HepG2 (cell line): ENCODE data around the gene ARL8B. TPM values are rescaled to one million over a fixed set of nuclear protein-coding genes. Genes with fewer than 3 reads are reported as not detected.
A peak's percentile ranks its signal among the peaks of the same experiment; 100 is the strongest.

ENCODE experiments used
- ATF7 ChIP-seq, 2 experiments: fragments of 450-650 bp in 1 of 2; sonication (generic) in 1 of 2; formaldehyde crosslinking in 1 of 2; IDR thresholded peaks; 2 replicates each; pipeline versions ENCODE4 v1.4.0 to v1.6.1; 2016 to 2020; ENCODE audit warnings: antibody characterized with exemption in 1 of 2, mild to moderate bottlenecking in 1 of 2, missing genetic modification reagents in 1 of 2
- CEBPG ChIP-seq: IDR thresholded peaks from 2 replicates; pipeline ENCODE4 v1.6.1; 2016
- GATAD2A ChIP-seq: IDR thresholded peaks from 2 replicates; pipeline ENCODE4 v1.6.1; 2016
- HNRNPH1 ChIP-seq: fragments of 200-400 bp; formaldehyde crosslinking; optimal IDR thresholded peaks from 2 replicates; pipeline ENCODE3; 2017; ENCODE audit warnings: mild to moderate bottlenecking, low read depth, low read length
- NFYC ChIP-seq: IDR thresholded peaks from 2 replicates; pipeline ENCODE4 v1.6.1; 2016; ENCODE audit warnings: missing genetic modification reagents, missing compliant biosample characterization
- NR2F1 ChIP-seq, 2 experiments: fragments of 450-650 bp in 1 of 2; formaldehyde crosslinking in 1 of 2; IDR thresholded peaks; 2 replicates each; pipeline versions ENCODE4 v1.5.0 to v1.6.1; 2016 to 2020; ENCODE audit warnings: mild to moderate bottlenecking in 1 of 2, missing compliant biosample characterization in 1 of 2, missing genetic modification reagents in 1 of 2, moderate library complexity in 1 of 2
- SALL2 ChIP-seq: sonication (generic); formaldehyde crosslinking; IDR thresholded peaks from 2 replicates; pipeline ENCODE4 v1.8.1; 2023; ENCODE audit warnings: mild to moderate bottlenecking, missing genetic modification reagents, inconsistent platforms
- SSRP1 ChIP-seq: IDR thresholded peaks from 2 replicates; pipeline ENCODE4 v1.6.1; 2016; ENCODE audit warnings: control low read depth
- THAP11 ChIP-seq: IDR thresholded peaks from 2 replicates; pipeline ENCODE4 v1.6.1; 2016; ENCODE audit warnings: missing biosample characterization, missing genetic modification reagents
- ZBTB8A ChIP-seq: sonication (generic); formaldehyde crosslinking; IDR thresholded peaks from 2 replicates; pipeline ENCODE4 v1.4.0; 2020; ENCODE audit warnings: mild to moderate bottlenecking, low read depth, missing genetic modification reagents, borderline replicate concordance
- ZFP91 ChIP-seq: sonication (generic); formaldehyde crosslinking; IDR thresholded peaks from 2 replicates; pipeline ENCODE4 v1.9.0; 2022; ENCODE audit warnings: missing genetic modification reagents, mild to moderate bottlenecking, borderline replicate concordance
- ZFYVE20 ChIP-seq: sonication (generic); formaldehyde crosslinking; IDR thresholded peaks from 2 replicates; pipeline ENCODE4 v1.8.0; 2023; ENCODE audit warnings: low read depth, mild to moderate bottlenecking, moderate library complexity, missing genetic modification reagents, borderline replicate concordance
- ZNF274 ChIP-seq: sonication (generic); formaldehyde crosslinking; IDR thresholded peaks from 2 replicates; pipeline ENCODE4 v1.5.1; 2020; ENCODE audit warnings: mild to moderate bottlenecking, missing genetic modification reagents
- ZNF331 ChIP-seq: sonication (generic); formaldehyde crosslinking; IDR thresholded peaks from 2 replicates; pipeline ENCODE4 v1.4.0; 2020; ENCODE audit warnings: missing genetic modification reagents
- ZNF451 ChIP-seq: sonication (generic); formaldehyde crosslinking; IDR thresholded peaks from 2 replicates; pipeline ENCODE4 v1.5.0; 2020; ENCODE audit warnings: mild to moderate bottlenecking, missing genetic modification reagents
- ZNF589 ChIP-seq: sonication (generic); formaldehyde crosslinking; conservative IDR thresholded peaks from 2 replicates; pipeline ENCODE4 v1.8.0; 2022; ENCODE audit warnings: mild to moderate bottlenecking, moderate library complexity, missing genetic modification reagents
- ZNF782 ChIP-seq: sonication (generic); formaldehyde crosslinking; IDR thresholded peaks from 2 replicates; pipeline ENCODE4 v1.4.0; 2020; ENCODE audit warnings: missing genetic modification reagents, mild to moderate bottlenecking, borderline replicate concordance
- ZXDC ChIP-seq: sonication (generic); formaldehyde crosslinking; IDR thresholded peaks from 2 replicates; pipeline ENCODE4 v1.5.0; 2020; ENCODE audit warnings: mild to moderate bottlenecking, missing genetic modification reagents
- polyA plus RNA-seq, 8 experiments: library from polyadenylated mRNA; depleted of rRNA in 3 of 8; stranded (reverse) in 7 of 8; unstranded in 1 of 8; fragments of >200 nt; fragmentation: Illumina TruSeq in 4 of 8; extraction: Trizol in 4 of 8; gene quantifications; 2 replicates each; pipeline versions ENCODE4 v1.2.1 to v1.2.3, GENCODE V29; 2011 to 2016; ENCODE audit warnings: low read depth in 4 of 8, missing spikeins in 1 of 8, mixed read lengths in 1 of 8; ENCODE audit not compliant: insufficient read depth in 1 of 8
- total RNA-seq, 5 experiments: library from RNA; depleted of rRNA; stranded (reverse); fragments of >200 nt; fragmentation: Illumina TruSeq; extraction: Trizol; gene quantifications; 2 replicates each; pipeline ENCODE4 v1.2.3, GENCODE V29; 2016; ENCODE audit warnings: low read depth in 1 of 5
- TF ChIP-seq, protein P1 (sequence below): sonication (generic); formaldehyde crosslinking; IDR thresholded peaks from 2 replicates; pipeline ENCODE4 v1.5.1; 2020; ENCODE audit warnings: mild to moderate bottlenecking, missing genetic modification reagents, borderline replicate concordance
- TF ChIP-seq, protein P2 (sequence below): sonication (generic); formaldehyde crosslinking; IDR thresholded peaks from 2 replicates; pipeline ENCODE4 v1.8.1; 2023; ENCODE audit warnings: mild to moderate bottlenecking, missing genetic modification reagents

ARL8B gene
- total and polyA plus RNA-seq, 2 of the 13 experiments (the other 11 are each of a cell fraction or from before 2014, with no cell fraction given): 23.5 to 30.4 TPM

DNA sequence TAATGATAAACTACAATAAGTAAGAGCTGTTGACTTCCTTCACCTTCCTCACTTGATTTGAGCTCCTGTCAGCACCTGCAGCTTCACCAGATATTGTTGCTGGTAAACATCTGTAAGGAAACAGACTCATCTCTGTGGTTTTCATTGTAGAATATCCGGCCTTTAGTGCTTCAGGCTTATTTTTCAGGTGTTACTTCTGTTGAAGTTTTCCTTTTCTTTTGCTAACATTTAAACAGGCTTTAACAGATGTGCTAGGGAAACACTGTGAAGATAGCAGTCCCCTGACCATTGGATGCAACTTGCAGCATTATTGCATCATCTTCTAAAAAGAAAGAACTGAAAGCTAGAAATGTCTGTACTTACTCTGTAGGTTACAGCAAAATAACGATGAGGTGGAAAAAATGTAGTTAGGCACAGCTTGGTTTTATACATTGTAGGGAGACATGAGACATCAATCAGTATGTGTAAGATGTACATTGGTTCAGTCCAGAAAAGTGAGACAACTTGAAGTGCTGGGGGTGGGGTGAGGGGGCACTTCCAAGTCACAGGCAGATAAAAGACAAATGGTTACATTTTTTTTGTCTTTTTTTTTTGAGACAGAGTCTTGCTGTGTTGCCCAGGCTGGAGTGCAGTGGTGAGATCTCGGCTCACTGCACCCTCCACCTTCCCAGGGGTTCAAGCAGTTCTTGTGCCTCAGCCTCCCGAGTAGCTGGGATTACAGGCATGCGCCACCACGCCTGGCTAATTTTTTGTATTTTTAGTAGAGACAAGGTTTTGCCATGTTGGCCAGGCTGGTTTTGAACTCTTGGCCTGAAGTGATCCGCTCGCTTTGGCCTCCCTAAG lies 75.6 kb downstream of the ARL8B start (continued):
- TF ChIP-seq HNRNPH1 (no peak), ATF7 (IDR thresholded peaks at IDR 0.05) (peak; percentile 56), ATF7 (CRISPR knock-in tag; IDR thresholded peaks at IDR 0.05) (no peak), SALL2 (no peak), ZNF451 (no peak), CEBPG (peak; percentile 95), GATAD2A (CRISPR knock-in tag) (peak; percentile 58; the same call in 1 of the 2 replicates), ZFYVE20 (CRISPR knock-in tag) (no peak), ZNF331 (CRISPR knock-in tag) (no peak), ZBTB8A (no peak), ZNF782 (CRISPR knock-in tag) (no peak), ZXDC (CRISPR knock-in tag) (no peak), THAP11 (0 out of 2 replicates have a peak, but pooled peaks have one; percentile 39), ZNF589 (CRISPR knock-in tag) (no peak), ZNF274 (CRISPR knock-in tag) (no peak), NFYC (CRISPR knock-in tag) (no peak), SSRP1 (no peak), ZFP91 (CRISPR knock-in tag) (no peak), NR2F1 (CRISPR knock-in tag; IDR thresholded peaks at IDR 0.05) (no peak)
- TF ChIP-seq, protein P1, sequence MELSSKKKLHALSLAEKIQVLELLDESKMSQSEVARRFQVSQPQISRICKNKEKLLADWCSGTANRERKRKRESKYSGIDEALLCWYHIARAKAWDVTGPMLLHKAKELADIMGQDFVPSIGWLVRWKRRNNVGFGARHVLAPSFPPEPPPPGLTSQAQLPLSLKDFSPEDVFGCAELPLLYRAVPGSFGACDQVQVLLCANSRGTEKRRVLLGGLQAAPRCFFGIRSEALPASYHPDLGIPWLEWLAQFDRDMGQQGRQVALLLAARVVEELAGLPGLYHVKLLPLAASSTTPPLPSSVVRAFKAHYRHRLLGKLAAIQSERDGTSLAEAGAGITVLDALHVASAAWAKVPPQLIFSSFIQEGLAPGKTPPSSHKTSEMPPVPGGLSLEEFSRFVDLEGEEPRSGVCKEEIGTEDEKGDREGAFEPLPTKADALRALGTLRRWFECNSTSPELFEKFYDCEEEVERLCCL (CRISPR knock-in tag): no peak
- TF ChIP-seq, protein P2, sequence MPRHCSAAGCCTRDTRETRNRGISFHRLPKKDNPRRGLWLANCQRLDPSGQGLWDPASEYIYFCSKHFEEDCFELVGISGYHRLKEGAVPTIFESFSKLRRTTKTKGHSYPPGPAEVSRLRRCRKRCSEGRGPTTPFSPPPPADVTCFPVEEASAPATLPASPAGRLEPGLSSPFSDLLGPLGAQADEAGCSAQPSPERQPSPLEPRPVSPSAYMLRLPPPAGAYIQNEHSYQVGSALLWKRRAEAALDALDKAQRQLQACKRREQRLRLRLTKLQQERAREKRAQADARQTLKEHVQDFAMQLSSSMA (CRISPR knock-in tag): no peak
